NCI-H1436 treated with DMSO at 0.1 percent for 48 hours (cell line): Measurements from ENCODE around the gene YARS1.

ENCODE experiments used
- DNase-seq: peaks from one replicate; lab custom pipeline; 2025; lab: John Stamatoyannopoulos, UW

Gene YARS1

DNA sequence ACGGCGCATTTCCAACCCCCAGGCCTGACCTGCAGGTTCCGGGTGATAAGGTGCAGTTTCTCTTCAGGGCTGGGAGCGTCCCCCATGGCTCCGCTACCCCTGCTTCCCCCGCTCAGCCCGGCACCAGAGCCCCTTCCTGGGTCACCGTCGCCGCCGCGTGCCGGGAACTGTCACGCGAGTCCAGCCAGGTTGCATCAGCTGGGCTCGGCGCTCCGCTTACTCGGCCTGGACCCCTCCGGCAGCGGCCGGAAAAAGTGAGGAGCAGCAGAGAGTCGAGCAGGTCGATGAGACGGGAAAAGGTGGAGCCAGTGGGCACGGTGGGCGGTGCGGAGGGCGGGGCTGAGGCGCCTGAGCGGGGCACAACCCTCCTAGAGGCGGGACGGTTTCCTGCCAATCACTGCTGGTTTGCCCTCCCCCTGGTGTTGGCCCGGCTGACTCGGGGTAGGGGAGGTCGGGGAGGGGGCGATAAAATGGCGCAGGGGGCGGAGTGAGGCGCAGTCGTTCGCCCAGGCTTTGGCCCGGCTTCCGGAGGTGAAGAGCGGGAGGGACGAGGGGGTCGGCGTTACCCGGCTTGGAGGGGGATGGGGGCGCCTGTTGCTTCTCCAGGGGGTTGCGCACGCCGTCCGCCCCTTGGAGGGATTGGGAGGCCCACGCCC is at the start of gene YARS1, which contains the start of gene S100PBP:
Gene YARS1, minus strand, starts transcription at position 200 of the 656 bp plus-strand sequence. Its CDS starts 114 bp downstream, at position 86.
Gene S100PBP, plus strand, starts transcription at position 495 of the 656 bp plus-strand sequence. CDS start 8,447 bp downstream, outside the sequence.
- DNase-seq: peak; percentile 84

DNA sequence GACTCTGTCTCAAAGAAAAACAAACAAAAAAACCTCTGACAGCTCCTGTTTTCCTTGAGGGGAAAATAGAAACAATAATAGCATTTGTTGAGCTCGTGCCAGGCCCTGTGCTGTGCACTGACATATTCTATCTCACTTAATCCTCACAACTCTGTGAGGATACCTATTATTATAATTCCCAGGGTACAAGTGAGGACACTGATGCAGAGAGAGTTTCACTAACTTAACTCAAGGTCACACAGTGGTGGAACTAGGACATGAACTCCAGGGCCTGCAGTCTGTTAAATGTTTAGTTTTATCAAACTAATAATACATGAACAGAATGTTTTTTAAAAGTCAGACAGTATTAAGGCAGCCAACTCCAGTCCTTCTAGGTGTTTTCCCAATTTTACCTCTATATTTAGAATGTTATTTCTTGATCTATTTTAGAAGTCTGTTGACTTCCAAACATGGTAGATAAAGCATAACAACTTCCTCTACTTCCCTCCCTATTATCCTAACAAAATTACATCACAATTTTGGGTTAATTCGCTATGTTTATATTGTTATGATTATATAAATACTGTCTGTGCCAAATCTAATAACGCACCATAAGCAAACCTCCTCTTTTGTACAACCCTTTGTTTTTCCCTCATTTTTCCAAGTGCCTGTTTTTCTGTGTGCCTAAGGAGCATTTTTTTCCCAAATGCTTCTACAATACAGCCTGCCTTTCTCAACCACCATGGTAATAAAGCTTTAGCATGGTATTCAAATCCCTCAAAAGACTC is 48.7 kb upstream of the YARS1 start:
- no peak for DNase-seq

DNA sequence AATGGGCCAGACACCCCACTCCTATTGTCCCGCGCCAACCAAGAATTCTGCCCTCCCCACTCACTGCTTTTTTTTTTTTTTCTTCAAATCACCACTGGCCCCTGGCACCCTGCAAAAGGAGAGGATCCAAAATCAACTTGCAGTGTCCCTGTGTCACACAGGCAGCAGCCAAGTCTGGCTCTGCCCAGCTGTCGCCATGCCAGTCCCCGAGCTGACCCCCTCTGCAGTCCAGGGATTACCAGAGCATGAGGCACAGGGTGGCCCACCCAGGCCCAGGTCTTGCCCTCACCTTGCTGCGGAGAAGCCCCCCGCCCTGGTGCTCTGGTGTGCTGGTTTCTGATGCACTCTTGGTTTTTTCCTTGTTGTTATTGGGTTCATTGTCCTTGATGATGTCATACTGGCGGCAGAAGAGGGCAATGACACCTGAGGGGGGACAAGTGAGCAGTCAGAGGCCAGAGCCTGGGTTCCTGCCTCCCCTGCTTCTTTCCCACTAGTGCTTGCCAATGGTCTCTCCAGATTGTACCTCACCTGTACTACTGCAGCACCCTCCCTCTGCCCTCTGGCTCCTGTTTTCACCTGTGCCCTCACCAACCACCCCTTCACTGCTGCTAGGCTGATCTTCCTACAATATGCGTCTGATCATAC is 47.3 kb upstream of the YARS1 start:
- no peak for DNase-seq

- no peak for DNase-seq
These were observed 46.7 kb upstream of the YARS1 start for GRCh38 chr1:32863881-32864245.

DNA sequence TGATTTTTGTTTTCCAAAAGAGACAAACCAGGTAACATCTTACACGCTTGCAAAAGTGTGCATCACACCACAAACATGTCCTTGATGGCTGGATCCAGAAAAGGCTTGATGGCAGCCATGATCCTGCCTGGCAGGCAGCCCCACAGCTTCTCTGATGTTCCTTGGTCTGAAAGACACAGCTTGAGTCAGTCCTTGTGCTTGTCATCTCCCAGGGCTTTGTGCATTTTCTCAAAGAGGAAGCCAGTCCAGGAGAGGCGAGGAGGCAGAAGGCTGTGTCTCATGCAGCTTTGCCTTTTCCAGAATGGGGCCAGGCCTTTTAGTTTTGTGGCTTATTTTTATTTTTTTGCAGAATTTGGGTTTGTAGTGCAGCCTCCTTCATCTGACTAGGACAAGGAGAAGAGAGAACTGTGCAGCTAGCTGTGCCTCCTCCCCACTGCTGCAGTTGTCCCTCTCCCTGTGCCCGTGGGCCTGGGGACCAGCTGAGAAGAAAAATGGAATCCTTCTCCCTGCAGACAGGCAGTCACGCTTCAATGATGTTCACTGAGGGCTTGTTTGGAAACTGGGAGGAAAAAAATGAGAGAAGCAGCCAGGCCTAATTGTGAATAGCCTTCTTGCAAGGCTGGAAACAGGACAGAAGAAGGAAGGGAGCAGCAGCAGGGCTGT is 46.2 kb upstream of the YARS1 start:
- no peak for DNase-seq

- no peak for DNase-seq
These were observed 44.9 kb upstream of the YARS1 start for GRCh38 chr1:32861904-32862695.

GRCh38 chr1:32860566-32860965 is 43.4 kb upstream of the YARS1 start:
- DNase-seq: no peak

- DNase-seq: no peak
These were observed 42.8 kb upstream of the YARS1 start for GRCh38 chr1:32859915-32860314.

DNA sequence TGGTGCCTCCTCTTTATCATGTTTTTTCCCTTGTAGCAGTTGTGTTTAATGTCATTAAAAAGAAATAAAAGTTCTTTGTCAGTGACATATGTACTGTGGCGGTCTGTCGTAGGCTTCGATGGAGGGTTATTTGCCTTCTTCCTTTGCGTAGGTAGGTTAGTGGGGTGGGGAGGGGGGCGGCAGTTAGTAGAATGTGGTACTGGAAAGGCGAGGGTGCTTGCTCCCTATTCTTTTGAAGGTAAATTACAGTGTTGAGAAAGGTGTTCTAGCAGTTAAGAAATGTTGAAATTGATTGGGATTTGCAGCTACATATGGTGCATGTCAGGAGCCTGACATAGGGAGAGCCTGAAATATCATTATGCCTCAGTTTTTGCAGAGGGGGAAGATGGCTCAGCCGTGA is 41.6 kb upstream of the YARS1 start:
- no peak for DNase-seq

DNA sequence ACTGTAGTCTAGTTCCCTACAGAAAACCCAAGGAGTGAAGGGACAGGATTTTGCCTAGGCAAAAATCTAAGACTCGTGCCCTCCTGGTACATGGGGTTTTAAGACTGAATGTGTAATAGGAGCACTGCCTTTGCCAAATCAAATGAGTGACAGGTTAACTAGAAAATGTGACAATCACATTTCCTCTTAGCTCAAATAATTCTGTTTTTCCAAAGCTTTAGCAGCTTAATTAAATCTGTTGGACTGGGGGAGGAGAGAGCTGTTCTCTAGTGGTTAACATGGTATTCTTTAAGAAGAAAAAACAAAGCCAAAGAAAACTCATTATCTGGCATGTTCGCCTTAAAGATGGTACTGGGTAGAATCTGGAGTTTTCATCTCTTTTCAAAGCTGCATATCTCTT is 41.0 kb upstream of the YARS1 start:
- DNase-seq: no peak

- no peak for DNase-seq
These were observed 38.9 kb upstream of the YARS1 start for GRCh38 chr1:32855861-32856617.

DNA sequence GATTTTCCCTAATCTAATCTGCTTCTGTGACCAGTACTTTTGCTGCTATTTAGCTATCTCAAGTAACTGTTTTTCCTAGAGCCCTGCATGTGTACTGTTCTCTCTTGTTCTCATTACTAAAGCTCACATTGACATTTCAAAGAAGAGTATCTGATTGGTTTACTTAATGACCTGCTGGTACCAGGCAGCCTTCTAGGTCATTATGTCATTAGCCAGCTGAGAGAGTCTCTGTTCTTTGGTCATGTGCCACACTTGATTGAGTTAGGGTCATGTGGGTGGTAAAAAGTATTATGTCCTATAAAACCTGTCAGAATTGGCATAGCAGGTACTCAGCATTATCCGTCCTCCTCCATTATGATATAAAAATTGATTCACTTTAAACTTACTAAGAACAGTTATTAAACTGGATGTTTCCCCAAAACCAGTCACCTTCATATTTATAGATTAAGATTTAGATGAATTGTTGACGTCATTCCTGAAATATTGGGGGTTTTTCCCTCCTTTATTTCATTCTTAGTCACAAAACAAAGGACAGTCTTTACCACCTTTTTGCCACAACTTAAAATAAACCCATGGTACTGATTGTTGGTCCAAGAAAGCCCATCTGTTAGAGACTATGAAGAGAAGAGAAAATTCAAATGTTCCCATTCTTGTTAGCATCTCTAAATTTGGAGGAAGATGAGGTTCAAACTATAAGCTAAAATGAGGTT is 31.4 kb upstream of the YARS1 start:
- DNase-seq: peak; percentile 8

GRCh38 chr1:32831878-32832277 is 14.7 kb upstream of the YARS1 start:
- no peak for DNase-seq

DNA sequence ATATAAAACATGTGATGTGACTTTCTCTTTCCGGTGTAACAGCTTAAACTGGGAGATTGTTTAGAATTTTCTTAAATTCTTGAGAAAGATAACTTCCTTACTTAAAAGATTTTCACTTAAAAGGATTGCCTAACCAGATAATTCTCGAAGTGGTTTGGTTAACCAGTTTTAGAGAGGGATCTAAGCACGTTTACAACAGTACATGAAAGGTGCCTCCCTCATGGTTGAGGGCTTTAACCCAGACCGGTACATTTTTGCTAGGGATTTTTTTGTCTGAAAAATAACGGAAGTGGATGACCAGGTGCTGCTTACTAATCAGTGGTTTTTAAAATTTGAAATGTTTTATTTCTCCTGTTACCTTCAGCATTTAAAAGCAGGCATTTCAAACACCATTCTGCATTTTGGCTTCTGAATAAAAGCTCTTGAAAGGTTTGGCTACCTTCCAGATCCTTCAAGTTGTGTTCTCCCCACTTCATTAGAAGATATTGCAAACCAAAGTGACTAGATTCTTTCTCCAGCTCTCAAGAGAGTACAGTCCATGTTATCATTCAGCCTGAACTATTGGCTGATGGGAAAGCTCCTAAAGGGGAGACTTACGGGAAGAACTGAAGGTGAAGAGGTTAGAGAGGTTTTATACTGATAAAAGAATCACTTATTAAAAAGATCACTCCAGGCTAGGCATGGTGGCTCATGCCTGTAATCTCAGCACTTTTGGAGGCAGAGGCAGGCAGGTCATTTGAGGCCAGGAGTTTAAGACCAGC is 13.1 kb upstream of the YARS1 start:
- no peak for DNase-seq

GRCh38 chr1:32828341-32828740 is 11.2 kb upstream of the YARS1 start:
- no peak for DNase-seq

DNA sequence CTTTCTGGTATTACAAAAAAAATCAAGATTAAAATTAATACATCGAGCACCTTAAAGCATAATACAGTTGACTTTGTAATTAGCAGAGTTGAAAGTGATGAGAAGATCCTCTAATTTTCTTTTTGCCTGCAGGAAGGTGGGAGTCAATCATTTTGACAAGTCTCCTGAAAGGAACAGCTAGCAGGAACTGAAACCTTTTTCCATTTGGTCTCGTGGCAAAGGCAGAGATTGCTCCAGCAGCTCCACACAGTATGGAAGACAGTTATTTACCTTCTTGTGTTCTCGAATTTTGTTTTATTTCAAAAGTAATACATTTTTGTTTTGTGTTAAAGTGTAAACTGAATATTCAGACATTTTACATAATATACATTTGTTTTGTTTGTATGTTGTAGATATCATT is 8.0 kb upstream of the YARS1 start:
- no peak for DNase-seq

GRCh38 chr1:32818804-32819541 is 1.8 kb upstream of the YARS1 start:
- no peak for DNase-seq

DNA sequence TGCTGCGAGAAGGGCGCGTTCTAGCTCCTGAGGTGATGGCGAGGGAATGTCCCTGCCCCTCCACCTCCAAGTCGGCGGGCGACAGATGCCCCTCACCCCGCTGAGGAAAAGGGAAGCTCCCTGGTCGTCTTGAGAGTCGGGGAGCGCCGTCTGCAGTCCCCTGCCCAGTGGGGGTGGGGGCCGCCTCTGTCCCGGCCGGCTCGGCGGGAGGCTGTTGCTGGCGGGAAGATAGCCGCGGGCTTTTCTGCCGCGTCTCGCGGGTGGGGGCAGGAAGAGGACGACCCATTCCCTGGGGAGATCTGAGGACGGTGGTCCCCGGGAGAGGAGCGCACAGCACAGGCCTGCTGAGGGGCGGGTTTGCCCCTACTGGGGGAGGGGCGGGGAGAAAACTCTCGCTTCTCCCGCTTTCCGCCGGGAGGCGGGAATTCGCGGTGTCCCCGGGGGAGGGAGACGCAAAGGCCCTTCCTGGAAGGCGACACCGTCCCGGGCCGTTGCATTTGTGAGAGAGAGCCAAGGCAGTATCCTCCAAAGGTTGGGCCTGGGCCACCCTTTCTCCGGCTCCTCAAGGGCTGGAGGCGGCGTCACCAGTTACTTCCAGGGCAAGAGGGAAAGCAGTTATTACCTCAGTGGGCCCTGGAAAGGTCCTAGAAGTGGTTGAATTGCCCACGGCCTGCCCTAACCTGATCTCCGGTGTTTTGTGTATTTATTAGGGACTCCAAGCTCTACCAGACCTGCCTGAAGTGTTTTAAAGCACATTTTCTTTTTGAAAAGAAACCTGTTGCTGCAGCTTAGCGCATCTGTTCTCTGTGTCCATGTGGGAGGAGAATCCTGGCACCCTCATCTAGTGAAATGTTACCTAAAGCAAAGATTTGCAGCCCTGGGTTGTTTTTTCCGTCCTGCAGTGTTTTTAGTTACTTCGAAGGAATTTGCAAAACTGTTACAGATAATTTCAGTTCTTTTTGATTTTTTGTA is 943 bp upstream of the YARS1 start:
- DNase-seq: peak; percentile 11
